OCI-LY3 (cell line): Measurements from ENCODE around the gene ALPP.

Source experiments
- EZH2phosphoT487 ChIP-seq: fragments of 200-600 bp; shearing (Covaris generic); IDR thresholded peaks from 2 replicates; pipeline ENCODE4 v1.6.1; 2018; ENCODE audit warnings: antibody characterized with exemption, mixed run types, low read depth
- TF ChIP-seq, protein P1 (sequence below): fragments of 200-600, 300-600 bp; sonication (generic); IDR thresholded peaks from 2 replicates; pipeline ENCODE4 v1.5.1; 2014; ENCODE audit warnings: antibody characterized with exemption, low read length, low read depth

DNA sequence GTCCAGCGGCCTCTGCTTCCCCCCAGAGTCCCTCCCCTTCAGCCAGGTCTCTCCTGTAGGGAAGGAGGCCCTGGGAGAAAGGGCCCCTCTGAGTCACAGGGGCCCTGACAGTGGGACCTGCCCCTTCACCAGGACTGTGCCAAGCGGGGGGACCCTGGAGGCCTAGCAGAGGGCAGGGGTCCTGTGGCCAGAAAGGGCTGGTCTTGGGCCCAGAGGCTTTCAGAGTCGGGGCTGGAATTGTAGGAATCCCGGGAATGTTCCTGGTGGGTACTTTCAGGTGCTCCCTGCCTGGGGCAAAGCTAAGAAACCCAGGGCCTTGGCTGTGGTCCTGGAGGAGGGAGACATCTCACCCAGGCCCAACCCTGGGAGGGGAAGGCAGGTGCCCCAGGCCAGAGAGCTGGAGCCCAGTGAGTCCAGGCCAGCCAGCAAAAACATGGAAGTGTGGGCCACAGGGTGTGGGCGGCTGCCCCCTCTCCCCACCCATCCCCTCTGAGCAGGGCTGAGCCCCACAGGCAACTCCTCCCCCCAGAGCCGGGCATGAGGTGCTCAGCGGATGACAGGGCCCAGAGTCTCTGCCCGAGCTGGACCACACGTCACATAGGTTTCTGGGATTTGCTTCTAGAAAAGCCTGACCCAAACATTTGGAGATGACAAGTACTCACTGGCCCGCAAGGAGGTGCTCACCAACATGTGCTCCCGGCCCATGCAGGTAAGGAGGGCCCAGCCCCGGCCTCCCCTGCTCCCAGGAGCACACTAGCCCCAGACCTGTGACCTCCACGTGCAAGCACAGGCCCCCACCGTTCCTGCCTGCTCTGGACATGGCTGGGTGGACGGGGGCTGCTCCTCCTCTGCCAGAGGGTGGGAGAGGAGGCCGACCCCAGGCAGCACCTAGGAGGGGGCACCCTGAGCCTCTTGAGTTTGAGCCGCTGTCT is 48.2 kb upstream of the ALPP start:
- TF ChIP-seq, protein P1, sequence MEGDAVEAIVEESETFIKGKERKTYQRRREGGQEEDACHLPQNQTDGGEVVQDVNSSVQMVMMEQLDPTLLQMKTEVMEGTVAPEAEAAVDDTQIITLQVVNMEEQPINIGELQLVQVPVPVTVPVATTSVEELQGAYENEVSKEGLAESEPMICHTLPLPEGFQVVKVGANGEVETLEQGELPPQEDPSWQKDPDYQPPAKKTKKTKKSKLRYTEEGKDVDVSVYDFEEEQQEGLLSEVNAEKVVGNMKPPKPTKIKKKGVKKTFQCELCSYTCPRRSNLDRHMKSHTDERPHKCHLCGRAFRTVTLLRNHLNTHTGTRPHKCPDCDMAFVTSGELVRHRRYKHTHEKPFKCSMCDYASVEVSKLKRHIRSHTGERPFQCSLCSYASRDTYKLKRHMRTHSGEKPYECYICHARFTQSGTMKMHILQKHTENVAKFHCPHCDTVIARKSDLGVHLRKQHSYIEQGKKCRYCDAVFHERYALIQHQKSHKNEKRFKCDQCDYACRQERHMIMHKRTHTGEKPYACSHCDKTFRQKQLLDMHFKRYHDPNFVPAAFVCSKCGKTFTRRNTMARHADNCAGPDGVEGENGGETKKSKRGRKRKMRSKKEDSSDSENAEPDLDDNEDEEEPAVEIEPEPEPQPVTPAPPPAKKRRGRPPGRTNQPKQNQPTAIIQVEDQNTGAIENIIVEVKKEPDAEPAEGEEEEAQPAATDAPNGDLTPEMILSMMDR = no peak
- no peak for TF ChIP-seq EZH2phosphoT487
